HCT116 (cell line): ENCODE data around the gene FN3KRP. TPM values are rescaled to one million over a fixed set of nuclear protein-coding genes. Genes with fewer than 3 reads are reported as not detected.

Experiments
- ATAC-seq: fragments of 200-7000 bp; cut with Tn5 transposase; 2 replicates; pipeline ENCODE4 v1.9.1; 2020; ENCODE audit warnings: mild to moderate bottlenecking, moderate library complexity
- BruUV-seq: library from RNA; stranded (reverse); fragments of 400-500 nt; replicated peaks from 2 replicates; lab custom pipeline; 2021; lab: Mats Ljungman, UMichigan
- CTCF ChIA-PET: fragments of 300-600 bp; sonication (Branson Sonifier 250); formaldehyde crosslinking; loops from one replicate; lab custom pipeline; 2021; ENCODE audit warnings: antibody characterized with exemption; lab: Charles Lee
- POLR2A ChIA-PET: fragments of 300-600, 350-600 bp; sonication (Branson Sonifier 250); formaldehyde crosslinking; loops from one replicate; lab custom pipeline; 2021; ENCODE audit warnings: antibody characterized with exemption; lab: Charles Lee
- RAD21 ChIA-PET, 2 experiments: fragments of 300-600 bp; sonication (Branson Sonifier 250); formaldehyde crosslinking; loops; one replicate each; lab custom pipeline; 2023; ENCODE audit warnings: low total read pairs in 2 of 2; ENCODE audit not compliant: uncharacterized antibody in 2 of 2, unreplicated experiment in 2 of 2, low non-redundant PET in 1 of 2; lab: Charles Lee
- DNase-seq: peaks from one replicate; pipeline ENCODE4 v3.0.0-alpha.2; 2010; ENCODE audit warnings: low read depth, low spot score
- H2AFZ ChIP-seq: fragments of 200-600 bp; shearing (Covaris generic), sonication (generic); 2 replicates; pipeline ENCODE4 v1.6.1; 2017; ENCODE audit warnings: low read depth, mixed run types, mixed read lengths, antibody characterized with exemption, low read length; ENCODE audit not compliant: poor library complexity, severe bottlenecking
- H3K27ac ChIP-seq: 2 replicates; pipeline ENCODE4 v1.5.1; 2012; ENCODE audit warnings: low read depth, low read length
- H3K27me3 ChIP-seq: fragments of 200-600 bp; sonication (generic); 2 replicates; pipeline ENCODE4 v1.6.1; 2016; ENCODE audit warnings: mixed run types, low read length, mixed read lengths; ENCODE audit not compliant: insufficient read depth
- H3K36me3 ChIP-seq, 2 experiments: fragments of 200-500 bp in 1 of 2; fragments of 200-600 bp in 1 of 2; sonication (Bioruptor generic) in 1 of 2; sonication (generic) in 1 of 2; 2 replicates each; pipeline versions ENCODE4 v1.5.1 to v1.6.1; 2014 to 2016; ENCODE audit warnings: low read length in 2 of 2, inconsistent platforms in 1 of 2, mixed read lengths in 1 of 2, mixed run types in 1 of 2; ENCODE audit not compliant: insufficient read depth in 2 of 2, control insufficient read depth in 1 of 2
- H3K4me1 ChIP-seq, 2 experiments: fragments of 200-600 bp in 1 of 2; sonication (generic) in 1 of 2; 2 replicates each; pipeline versions ENCODE4 v1.5.1 to v1.6.1; 2012 to 2017; ENCODE audit warnings: low read length in 2 of 2, inconsistent platforms in 1 of 2, mild to moderate bottlenecking in 1 of 2, mixed read lengths in 1 of 2, mixed run types in 1 of 2, moderate library complexity in 1 of 2; ENCODE audit not compliant: insufficient read depth in 2 of 2, control insufficient read depth in 1 of 2
- H3K4me2 ChIP-seq: fragments of 200-600 bp; sonication (generic); 2 replicates; pipeline ENCODE4 v1.6.1; 2017; ENCODE audit warnings: mixed run types, low read length, mixed read lengths
- H3K4me3 ChIP-seq, 2 experiments: fragments of 200-600 bp in 1 of 2; sonication (generic) in 1 of 2; replicated peaks in 1 of 2; 2 replicates each; pipeline ENCODE4 v1.5.1; 2011 to 2016; ENCODE audit warnings: low read length in 2 of 2, control low read depth in 1 of 2, low read depth in 1 of 2, mild to moderate bottlenecking in 1 of 2, mixed read lengths in 1 of 2, mixed run types in 1 of 2
- H3K79me2 ChIP-seq: fragments of 200-600 bp; sonication (generic); 2 replicates; pipeline ENCODE4 v1.6.1; 2017; ENCODE audit warnings: mild to moderate bottlenecking, mixed run types, low read length, moderate library complexity, mixed read lengths; ENCODE audit not compliant: insufficient read depth
- H3K9ac ChIP-seq: fragments of 200-600 bp; sonication (generic); 2 replicates; pipeline ENCODE4 v1.6.1; 2016; ENCODE audit warnings: low read length, mixed read lengths
- H3K9me2 ChIP-seq: fragments of 200-600 bp; sonication (generic), shearing (Covaris generic); 2 replicates; pipeline ENCODE4 v1.6.1; 2017; ENCODE audit warnings: mixed run types, mild to moderate bottlenecking, moderate library complexity; ENCODE audit not compliant: insufficient read depth
- H3K9me3 ChIP-seq, 2 experiments: fragments of 200-500 bp in 1 of 2; fragments of 200-600 bp in 1 of 2; sonication (Bioruptor generic) in 1 of 2; sonication (generic) in 1 of 2; 2 replicates each; pipeline ENCODE4 v1.6.1; 2014 to 2017; ENCODE audit warnings: low read length in 2 of 2, mixed read lengths in 2 of 2, inconsistent platforms in 1 of 2, low read depth in 1 of 2, mild to moderate bottlenecking in 1 of 2, mixed run types in 1 of 2, moderate library complexity in 1 of 2; ENCODE audit not compliant: control insufficient read depth in 1 of 2, insufficient read depth in 1 of 2
- H4K20me1 ChIP-seq: fragments of 200-600 bp; sonication (generic), shearing (Covaris generic); 2 replicates; pipeline ENCODE4 v1.6.1; 2017; ENCODE audit warnings: mixed run types, mild to moderate bottlenecking, moderate library complexity; ENCODE audit not compliant: insufficient read depth
- CBX3 ChIP-seq: IDR thresholded peaks from 2 replicates; pipeline ENCODE4 v1.6.1; 2012; ENCODE audit warnings: low read depth
- EGR1 ChIP-seq: IDR thresholded peaks from 2 replicates; pipeline ENCODE4 v1.6.1; 2012; ENCODE audit warnings: low read depth
- EZH2 ChIP-seq: fragments of 200-600 bp; sonication (generic); IDR thresholded peaks from 2 replicates; pipeline ENCODE4 v1.6.1; 2017; ENCODE audit warnings: antibody characterized with exemption, mixed run types
- EZH2phosphoT487 ChIP-seq: fragments of 200-600 bp; IDR thresholded peaks from 2 replicates; pipeline ENCODE4 v1.6.1; 2018; ENCODE audit warnings: antibody characterized with exemption, borderline replicate concordance
- FOSL1 ChIP-seq: IDR thresholded peaks from 2 replicates; pipeline ENCODE4 v1.6.1; 2012; ENCODE audit warnings: low read depth
- POLR2A ChIP-seq: IDR thresholded peaks from 2 replicates; pipeline ENCODE4 v1.7.0; 2011; ENCODE audit warnings: borderline replicate concordance; ENCODE audit not compliant: insufficient read depth, insufficient read length; ENCODE audit errors: extremely low read depth
- SIN3A ChIP-seq: IDR thresholded peaks from 2 replicates; pipeline ENCODE4 v1.6.1; 2012; ENCODE audit warnings: low read depth
- SRF ChIP-seq: IDR thresholded peaks from 2 replicates; pipeline ENCODE4 v1.6.1; 2012; ENCODE audit warnings: low read depth
- YY1 ChIP-seq: IDR thresholded peaks from 2 replicates; pipeline ENCODE4 v1.6.1; 2011; ENCODE audit warnings: low read length, low read depth, moderate library complexity, mild to moderate bottlenecking; ENCODE audit not compliant: insufficient replicate concordance; ENCODE audit errors: extremely low read depth
- ZNF274 ChIP-seq: fragments of 200-500 bp; sonication (Bioruptor generic); IDR thresholded peaks from 2 replicates; pipeline ENCODE4 v1.6.1; 2014; ENCODE audit warnings: mild to moderate bottlenecking, low read depth, low read length, inconsistent platforms
- intact Hi-C: fragments of 100-400 bp; cut with micrococcal nuclease; formaldehyde crosslinking; loops from 2 replicates; pipeline ENCODE4 v1.10.0; 2022
- total RNA-seq: library from RNA; stranded (reverse); gene quantifications from one replicate; pipeline ENCODE4 v1.2.1, GENCODE V29; 2021; ENCODE audit not compliant: unreplicated experiment
- TF ChIP-seq, protein P1 (sequence below): IDR thresholded peaks from 2 replicates; pipeline ENCODE4 v1.6.1; 2011; ENCODE audit warnings: mild to moderate bottlenecking, low read length, moderate library complexity; ENCODE audit not compliant: insufficient replicate concordance; ENCODE audit errors: extremely low read depth
- TF ChIP-seq, protein P2 (sequence below): IDR thresholded peaks from 2 replicates; pipeline ENCODE4 v1.6.1; 2012

FN3KRP gene
- total RNA-seq, 1 experiment from 2014 or later = 35.2 TPM

DNA sequence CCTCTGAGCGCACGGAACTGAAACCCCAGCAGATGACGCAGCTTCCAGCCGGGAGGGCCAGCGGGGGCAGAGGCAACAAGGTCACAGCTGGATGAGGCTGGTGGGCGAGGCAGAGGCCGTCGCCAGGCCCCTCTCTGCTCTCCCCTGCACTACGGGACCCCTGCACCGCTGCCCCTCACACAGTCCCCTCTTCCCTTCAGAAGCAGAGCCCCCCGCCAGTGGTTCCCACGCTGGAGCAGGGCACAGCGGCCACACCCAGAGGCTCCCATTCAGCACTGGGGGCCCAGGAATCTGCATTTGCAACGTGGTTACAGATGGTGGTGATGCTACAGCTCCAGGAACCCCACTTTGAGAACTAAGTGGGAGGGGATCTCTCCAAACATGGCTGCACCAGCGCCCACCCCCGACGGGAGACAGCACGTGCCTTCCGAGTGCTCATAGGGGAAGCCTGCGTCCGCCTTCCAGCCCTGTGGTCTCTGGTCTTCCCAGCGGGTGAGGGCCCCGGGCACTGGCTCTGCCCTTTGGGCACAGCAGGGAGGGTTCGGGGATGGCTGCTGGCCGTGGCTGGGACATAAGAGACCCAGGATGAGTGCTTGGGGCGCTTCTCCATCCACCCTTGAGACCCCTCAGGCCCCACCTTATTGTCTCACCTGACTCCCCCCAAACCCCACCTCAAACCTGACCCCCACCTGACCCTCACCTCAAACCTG lies 13.3 kb upstream of the FN3KRP start:
- Histone ChIP-seq H2AFZ (no peak overlapping the region), H3K27me3 (no peaks in the 10 kb centered on the region), H3K36me3 (no peaks in the 10 kb centered on the region), H3K9me3 (no peaks in the 10 kb centered on the region), H3K4me3 (no peak overlapping the region), H4K20me1 (no peaks in the 10 kb centered on the region), H3K9me2 (no peaks in the 10 kb centered on the region), H3K4me1 (peaks cover 3 to 16% of the 10 kb centered on the region in 2 experiments; a peak in 3 of 4 replicates), H3K4me2 (no peak overlapping the region), H3K27ac (no peak overlapping the region), H3K9ac (no peak overlapping the region), H3K79me2 (no peaks in the 10 kb centered on the region)
- ChIA-PET CTCF (no interaction called here), RAD21 (no interaction called here), POLR2A (no interaction called here)
- TF ChIP-seq, protein P1, sequence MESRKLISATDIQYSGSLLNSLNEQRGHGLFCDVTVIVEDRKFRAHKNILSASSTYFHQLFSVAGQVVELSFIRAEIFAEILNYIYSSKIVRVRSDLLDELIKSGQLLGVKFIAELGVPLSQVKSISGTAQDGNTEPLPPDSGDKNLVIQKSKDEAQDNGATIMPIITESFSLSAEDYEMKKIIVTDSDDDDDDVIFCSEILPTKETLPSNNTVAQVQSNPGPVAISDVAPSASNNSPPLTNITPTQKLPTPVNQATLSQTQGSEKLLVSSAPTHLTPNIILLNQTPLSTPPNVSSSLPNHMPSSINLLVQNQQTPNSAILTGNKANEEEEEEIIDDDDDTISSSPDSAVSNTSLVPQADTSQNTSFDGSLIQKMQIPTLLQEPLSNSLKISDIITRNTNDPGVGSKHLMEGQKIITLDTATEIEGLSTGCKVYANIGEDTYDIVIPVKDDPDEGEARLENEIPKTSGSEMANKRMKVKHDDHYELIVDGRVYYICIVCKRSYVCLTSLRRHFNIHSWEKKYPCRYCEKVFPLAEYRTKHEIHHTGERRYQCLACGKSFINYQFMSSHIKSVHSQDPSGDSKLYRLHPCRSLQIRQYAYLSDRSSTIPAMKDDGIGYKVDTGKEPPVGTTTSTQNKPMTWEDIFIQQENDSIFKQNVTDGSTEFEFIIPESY = no peak
- TF ChIP-seq SRF = no peak
- TF ChIP-seq EZH2phosphoT487 = no peak
- no peak for TF ChIP-seq CBX3
- TF ChIP-seq, protein P2, sequence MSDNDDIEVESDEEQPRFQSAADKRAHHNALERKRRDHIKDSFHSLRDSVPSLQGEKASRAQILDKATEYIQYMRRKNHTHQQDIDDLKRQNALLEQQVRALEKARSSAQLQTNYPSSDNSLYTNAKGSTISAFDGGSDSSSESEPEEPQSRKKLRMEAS = no peak
- TF ChIP-seq SIN3A = no peak
- no peak for TF ChIP-seq YY1
- no peak for TF ChIP-seq FOSL1
- no peak for TF ChIP-seq EZH2
- TF ChIP-seq ZNF274 = no peak
- TF ChIP-seq EGR1 = no peak
- no peak for TF ChIP-seq POLR2A
- intact Hi-C loops = no loop called here
- ATAC-seq (no peak), DNase-seq (no peak)
- no TSS peak for BruUV-seq
